ENCODE results near the gene CATSPERZ.

Gene CATSPERZ

DNA sequence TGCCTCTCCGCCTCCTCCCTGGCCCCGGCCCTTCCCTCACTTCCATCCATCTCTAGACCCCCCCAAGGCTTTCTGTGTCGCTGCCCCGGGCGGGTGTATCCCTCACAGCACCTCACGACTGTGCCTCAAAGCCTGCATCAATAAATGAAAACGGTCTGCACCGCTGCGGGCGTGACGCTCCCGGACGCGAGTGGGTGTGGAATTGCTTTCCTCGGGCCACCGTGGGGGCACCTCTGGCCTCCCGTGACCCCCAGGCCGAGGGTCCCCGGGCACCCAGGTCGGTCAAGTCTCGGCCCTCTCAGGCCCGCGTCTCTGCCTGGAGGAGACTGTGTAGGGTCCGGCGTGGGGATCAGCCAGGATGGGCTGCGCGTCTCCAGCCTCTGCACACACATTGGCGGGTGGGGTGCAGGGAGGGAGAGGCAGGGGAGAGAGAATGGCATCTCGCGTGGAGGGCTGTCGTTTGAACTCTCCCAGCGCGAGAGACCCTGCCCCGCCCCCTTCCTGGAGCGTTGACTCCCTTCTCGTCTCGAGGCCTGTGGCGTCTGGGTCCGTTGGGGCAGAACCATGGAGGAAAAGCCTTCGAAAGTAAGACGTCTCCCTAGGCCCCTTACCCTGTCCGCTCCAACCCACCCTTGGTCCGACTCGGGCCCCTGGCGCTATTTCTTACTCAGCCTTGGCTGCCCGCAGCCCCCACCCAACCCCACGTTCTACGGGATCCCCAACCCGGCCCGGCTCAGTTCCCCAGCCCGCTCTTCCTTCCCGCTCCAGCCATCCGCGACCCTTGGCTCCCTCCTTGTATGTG lies at the start of gene CATSPERZ:
TSS of gene CATSPERZ (plus strand) at position 512 of the 802 bp plus-strand sequence. CDS start at position 565, 53 bp downstream.
- peak within 1 kb of the TSS; percentile 0 to 45 for H3K4me3 ChIP-seq (ENCODE audit: low read depth in 1 of 2, low read length in 2 of 2)
- H3K4me1 ChIP-seq (ENCODE audit: insufficient read depth, low read length), result peaks cover 30% of the 10 kb centered on the region
- H3K27me3 ChIP-seq (ENCODE audit: control insufficient read depth in 1 of 2, insufficient read depth in 2 of 2, low read length in 2 of 2), result peaks cover 62 to 80% of the 10 kb centered on the region in 2 donors
- H3K9me3 ChIP-seq (ENCODE audit: low read length), result no peaks in the 10 kb centered on the region
- no peaks in the 10 kb centered on the region for H3K36me3 ChIP-seq (ENCODE audit: insufficient read depth, low read length)
- H3K9ac ChIP-seq (ENCODE audit: low read length), result no peak within 1 kb of the TSS
- no peak within 1 kb of the TSS for H3K27ac ChIP-seq (ENCODE audit: low read depth, low read length)

DNA sequence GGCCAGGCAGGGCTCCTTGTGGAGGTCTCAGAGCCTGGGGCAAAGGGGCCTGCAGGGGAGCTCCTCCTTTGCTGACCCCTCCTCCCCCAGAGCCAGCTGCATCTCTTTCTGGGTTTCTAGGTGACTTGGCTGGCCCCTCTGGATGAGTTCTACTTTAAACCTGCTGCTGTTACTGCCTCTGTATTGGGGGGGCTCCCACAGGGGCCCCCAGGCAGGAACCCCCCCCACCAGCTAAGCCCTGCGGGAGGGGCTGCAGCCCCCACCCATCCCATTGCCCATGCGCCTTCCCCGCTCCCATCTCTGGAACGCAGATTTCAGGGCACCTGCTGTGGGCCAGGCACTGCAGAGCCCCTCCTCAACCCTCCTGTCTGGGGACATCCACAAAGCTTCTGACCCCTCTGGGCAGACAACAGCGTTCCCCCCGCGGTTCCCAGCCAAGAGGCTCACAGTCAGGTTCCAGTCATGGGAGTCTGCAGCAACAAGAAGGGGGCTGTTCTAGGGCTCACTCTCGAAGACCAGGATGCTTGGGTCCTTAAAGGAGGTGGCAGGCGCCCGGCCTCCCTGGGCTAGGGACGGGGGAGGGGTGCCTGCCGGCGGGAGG lies 49.6 kb upstream of the CATSPERZ start:
- peaks cover 31% of the 10 kb centered on the region for H3K4me1 ChIP-seq (ENCODE audit: insufficient read depth, low read length)
- no peaks in the 10 kb centered on the region for H3K27me3 ChIP-seq (ENCODE audit: control insufficient read depth in 1 of 2, insufficient read depth in 2 of 2, low read length in 2 of 2)
- H3K9ac ChIP-seq (ENCODE audit: low read length), result peak overlapping the region; percentile 49
- peaks cover 9% of the 10 kb centered on the region for H3K36me3 ChIP-seq (ENCODE audit: insufficient read depth, low read length)
- no peak overlapping the region for H3K27ac ChIP-seq (ENCODE audit: low read depth, low read length)
- peak overlapping the region in 1 of 2 donors; percentile 55 for H3K4me3 ChIP-seq (ENCODE audit: low read depth in 1 of 2, low read length in 2 of 2)
- no peaks in the 10 kb centered on the region for H3K9me3 ChIP-seq (ENCODE audit: low read length)

GRCh38 chr11:64251016-64251752 lies 49.0 kb upstream of the CATSPERZ start, which contains the start of gene PLCB3:
Gene PLCB3 (plus strand): TSS chr11:64251530. CDS start chr11:64251650, 120 bp downstream.
- peak within 1 kb of the TSS; percentile 53 for H3K9ac ChIP-seq (ENCODE audit: low read length)
- peaks cover 16% of the 10 kb centered on the region for H3K36me3 ChIP-seq (ENCODE audit: insufficient read depth, low read length)
- peak within 1 kb of the TSS; percentile 82 to 90 for H3K4me3 ChIP-seq (ENCODE audit: low read depth in 1 of 2, low read length in 2 of 2)
- peaks cover 29% of the 10 kb centered on the region for H3K4me1 ChIP-seq (ENCODE audit: insufficient read depth, low read length)
- no peaks in the 10 kb centered on the region for H3K27me3 ChIP-seq (ENCODE audit: control insufficient read depth in 1 of 2, insufficient read depth in 2 of 2, low read length in 2 of 2)
- H3K27ac ChIP-seq (ENCODE audit: low read depth, low read length), result peak within 1 kb of the TSS; percentile 20
- H3K9me3 ChIP-seq (ENCODE audit: low read length), result no peaks in the 10 kb centered on the region

- no peaks in the 10 kb centered on the region for H3K9me3 ChIP-seq (ENCODE audit: low read length)
- H3K4me1 ChIP-seq (ENCODE audit: insufficient read depth, low read length), result peaks cover 29% of the 10 kb centered on the region
- peak overlapping the region; percentile 20 for H3K27ac ChIP-seq (ENCODE audit: low read depth, low read length)
- peaks cover 20% of the 10 kb centered on the region for H3K36me3 ChIP-seq (ENCODE audit: insufficient read depth, low read length)
- peak overlapping the region; percentile 82 to 90 for H3K4me3 ChIP-seq (ENCODE audit: low read depth in 1 of 2, low read length in 2 of 2)
- no peaks in the 10 kb centered on the region for H3K27me3 ChIP-seq (ENCODE audit: control insufficient read depth in 1 of 2, insufficient read depth in 2 of 2, low read length in 2 of 2)
- H3K9ac ChIP-seq (ENCODE audit: low read length), result peak overlapping the region; percentile 53
These were observed 48.5 kb upstream of the CATSPERZ start for GRCh38 chr11:64251753-64252002.

GRCh38 chr11:64252003-64252872 lies 47.9 kb upstream of the CATSPERZ start:
- Histone ChIP-seq H3K27ac (ENCODE audit: low read depth, low read length) (peak overlapping the region; percentile 20), H3K9ac (ENCODE audit: low read length) (peak overlapping the region; percentile 53), H3K4me1 (ENCODE audit: insufficient read depth, low read length) (peaks cover 29% of the 10 kb centered on the region), H3K36me3 (ENCODE audit: insufficient read depth, low read length) (peaks cover 20% of the 10 kb centered on the region), H3K27me3 (ENCODE audit: control insufficient read depth in 1 of 2, insufficient read depth in 2 of 2, low read length in 2 of 2) (no peaks in the 10 kb centered on the region), H3K4me3 (ENCODE audit: low read depth in 1 of 2, low read length in 2 of 2) (peak overlapping the region; percentile 82 to 90), H3K9me3 (ENCODE audit: low read length) (no peaks in the 10 kb centered on the region)

DNA sequence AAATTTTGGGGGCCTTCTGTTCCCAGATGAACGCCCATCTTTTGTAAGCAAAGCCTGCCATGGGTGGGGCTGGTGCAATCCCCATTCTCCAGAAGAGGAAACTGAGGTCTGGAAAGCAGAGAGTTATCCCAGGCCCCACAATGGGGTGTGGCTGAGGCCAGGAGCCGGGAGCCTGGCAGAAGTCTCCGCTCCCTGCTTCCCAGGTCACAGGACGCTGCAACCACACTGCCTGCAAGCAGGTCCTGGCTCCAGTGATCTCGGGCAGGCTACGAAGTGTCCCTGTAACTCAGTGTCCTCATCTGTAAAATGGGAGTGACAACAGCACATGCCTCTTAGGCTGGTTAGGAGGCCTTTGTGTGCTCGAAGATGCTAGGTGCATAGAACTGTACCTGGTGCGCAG lies 47.1 kb upstream of the CATSPERZ start:
- peak overlapping the region in 1 of 2 donors; percentile 82 for H3K4me3 ChIP-seq (ENCODE audit: low read depth in 1 of 2, low read length in 2 of 2)
- H3K27ac ChIP-seq (ENCODE audit: low read depth, low read length), result no peak overlapping the region
- no peaks in the 10 kb centered on the region for H3K27me3 ChIP-seq (ENCODE audit: control insufficient read depth in 1 of 2, insufficient read depth in 2 of 2, low read length in 2 of 2)
- H3K9ac ChIP-seq (ENCODE audit: low read length), result no peak overlapping the region
- no peaks in the 10 kb centered on the region for H3K9me3 ChIP-seq (ENCODE audit: low read length)
- peaks cover 20% of the 10 kb centered on the region for H3K36me3 ChIP-seq (ENCODE audit: insufficient read depth, low read length)
- peaks cover 24% of the 10 kb centered on the region for H3K4me1 ChIP-seq (ENCODE audit: insufficient read depth, low read length)

- no peaks in the 10 kb centered on the region for H3K9me3 ChIP-seq (ENCODE audit: low read length)
- peaks cover 23% of the 10 kb centered on the region for H3K36me3 ChIP-seq (ENCODE audit: insufficient read depth, low read length)
- no peak overlapping the region for H3K27ac ChIP-seq (ENCODE audit: low read depth, low read length)
- peaks cover 21% of the 10 kb centered on the region for H3K4me1 ChIP-seq (ENCODE audit: insufficient read depth, low read length)
- no peaks in the 10 kb centered on the region for H3K27me3 ChIP-seq (ENCODE audit: control insufficient read depth in 1 of 2, insufficient read depth in 2 of 2, low read length in 2 of 2)
- no peak overlapping the region for H3K9ac ChIP-seq (ENCODE audit: low read length)
- no peak overlapping the region for H3K4me3 ChIP-seq (ENCODE audit: low read depth in 1 of 2, low read length in 2 of 2)
These were observed 46.7 kb upstream of the CATSPERZ start for GRCh38 chr11:64253481-64253880.

DNA sequence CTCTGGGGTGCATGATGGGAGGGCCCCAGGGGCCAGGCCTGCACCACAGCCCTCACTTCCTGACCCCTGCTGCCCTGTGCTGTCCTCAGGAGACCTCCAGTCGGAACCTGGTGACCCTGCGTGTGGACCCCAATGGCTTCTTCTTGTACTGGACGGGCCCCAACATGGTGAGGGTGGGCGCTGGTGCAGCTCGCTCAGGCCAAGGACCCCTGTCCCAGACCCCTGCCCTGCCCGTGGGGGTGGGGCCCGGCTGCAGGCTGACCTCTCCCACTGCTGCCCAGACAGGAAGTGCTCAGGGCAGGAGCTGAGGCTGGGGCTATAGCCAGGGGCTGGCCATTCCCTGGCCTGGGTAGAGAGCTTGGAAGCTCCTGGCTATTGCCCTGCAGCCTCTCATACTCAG lies 45.8 kb upstream of the CATSPERZ start:
- peaks cover 21% of the 10 kb centered on the region for H3K4me1 ChIP-seq (ENCODE audit: insufficient read depth, low read length)
- H3K9me3 ChIP-seq (ENCODE audit: low read length), result no peaks in the 10 kb centered on the region
- H3K36me3 ChIP-seq (ENCODE audit: insufficient read depth, low read length), result peaks cover 28% of the 10 kb centered on the region
- no peak overlapping the region for H3K4me3 ChIP-seq (ENCODE audit: low read depth in 1 of 2, low read length in 2 of 2)
- no peak overlapping the region for H3K27ac ChIP-seq (ENCODE audit: low read depth, low read length)
- H3K27me3 ChIP-seq (ENCODE audit: control insufficient read depth in 1 of 2, insufficient read depth in 2 of 2, low read length in 2 of 2), result no peaks in the 10 kb centered on the region
- H3K9ac ChIP-seq (ENCODE audit: low read length), result no peak overlapping the region

GRCh38 chr11:64255135-64256128 lies 44.7 kb upstream of the CATSPERZ start:
- no peak overlapping the region for H3K4me3 ChIP-seq (ENCODE audit: low read depth in 1 of 2, low read length in 2 of 2)
- peaks cover 38% of the 10 kb centered on the region for H3K36me3 ChIP-seq (ENCODE audit: insufficient read depth, low read length)
- no peak overlapping the region for H3K9ac ChIP-seq (ENCODE audit: low read length)
- H3K9me3 ChIP-seq (ENCODE audit: low read length), result no peaks in the 10 kb centered on the region
- no peaks in the 10 kb centered on the region for H3K27me3 ChIP-seq (ENCODE audit: control insufficient read depth in 1 of 2, insufficient read depth in 2 of 2, low read length in 2 of 2)
- H3K4me1 ChIP-seq (ENCODE audit: insufficient read depth, low read length), result peaks cover 20% of the 10 kb centered on the region
- H3K27ac ChIP-seq (ENCODE audit: low read depth, low read length), result no peak overlapping the region

- no peaks in the 10 kb centered on the region for H3K9me3 ChIP-seq (ENCODE audit: low read length)
- peaks cover 15% of the 10 kb centered on the region for H3K4me1 ChIP-seq (ENCODE audit: insufficient read depth, low read length)
- no peak overlapping the region for H3K9ac ChIP-seq (ENCODE audit: low read length)
- no peak overlapping the region for H3K27ac ChIP-seq (ENCODE audit: low read depth, low read length)
- no peaks in the 10 kb centered on the region for H3K27me3 ChIP-seq (ENCODE audit: control insufficient read depth in 1 of 2, insufficient read depth in 2 of 2, low read length in 2 of 2)
- H3K36me3 ChIP-seq (ENCODE audit: insufficient read depth, low read length), result peaks cover 38% of the 10 kb centered on the region
- H3K4me3 ChIP-seq (ENCODE audit: low read depth in 1 of 2, low read length in 2 of 2), result no peak overlapping the region
These were observed 43.9 kb upstream of the CATSPERZ start for GRCh38 chr11:64256300-64256699.
